Activated T-helper 17 cell treated with anti-CD3 and anti-CD28 coated beads, Interleukin-2, amount 50 U/mL, for 72 hours (primary cell): ENCODE results near the gene TOR2A. TPM values are rescaled to one million over a fixed set of nuclear protein-coding genes. Genes with fewer than 3 reads are reported as not detected.
"Not testable (repeated sequence)": the region's sequence is repeated elsewhere in the genome, so short reads cannot be mapped to it uniquely, and the experiment has no call there.

Experiments used
- ATAC-seq: fragments of 150-1000 bp; cut with Tn5 transposase; replicated peaks from 2 replicates; pipeline ENCODE4 v1.10.0; 2021; ENCODE audit warnings: mild to moderate bottlenecking, moderate library complexity
- H3K27ac Mint-ChIP-seq: one replicate; pipeline ENCODE4 v1.8.0; 2022; ENCODE audit warnings: mixed read lengths
- H3K27me3 Mint-ChIP-seq: one replicate; pipeline ENCODE4 v1.8.0; 2022; ENCODE audit warnings: mixed read lengths
- H3K36me3 Mint-ChIP-seq: one replicate; pipeline ENCODE4 v1.8.0; 2022; ENCODE audit warnings: low read depth, mild to moderate bottlenecking, mixed read lengths
- H3K4me1 Mint-ChIP-seq: one replicate; pipeline ENCODE4 v1.8.0; 2022; ENCODE audit warnings: mixed read lengths
- H3K4me3 Mint-ChIP-seq: one replicate; pipeline ENCODE4 v1.8.0; 2022; ENCODE audit warnings: mild to moderate bottlenecking, mixed read lengths
- H3K9me3 Mint-ChIP-seq: one replicate; pipeline ENCODE4 v1.8.0; 2022; ENCODE audit warnings: mixed read lengths
- total RNA-seq, 2 donors: library from RNA; stranded (reverse); gene quantifications; one replicate each; pipeline ENCODE4 v1.2.3, GENCODE V29; 2022

TOR2A gene
- 10 to 100 TPM in 1 of 2 donors, 1 to 10 TPM in 1; 8.5 to 15.7 TPM for total RNA-seq

DNA sequence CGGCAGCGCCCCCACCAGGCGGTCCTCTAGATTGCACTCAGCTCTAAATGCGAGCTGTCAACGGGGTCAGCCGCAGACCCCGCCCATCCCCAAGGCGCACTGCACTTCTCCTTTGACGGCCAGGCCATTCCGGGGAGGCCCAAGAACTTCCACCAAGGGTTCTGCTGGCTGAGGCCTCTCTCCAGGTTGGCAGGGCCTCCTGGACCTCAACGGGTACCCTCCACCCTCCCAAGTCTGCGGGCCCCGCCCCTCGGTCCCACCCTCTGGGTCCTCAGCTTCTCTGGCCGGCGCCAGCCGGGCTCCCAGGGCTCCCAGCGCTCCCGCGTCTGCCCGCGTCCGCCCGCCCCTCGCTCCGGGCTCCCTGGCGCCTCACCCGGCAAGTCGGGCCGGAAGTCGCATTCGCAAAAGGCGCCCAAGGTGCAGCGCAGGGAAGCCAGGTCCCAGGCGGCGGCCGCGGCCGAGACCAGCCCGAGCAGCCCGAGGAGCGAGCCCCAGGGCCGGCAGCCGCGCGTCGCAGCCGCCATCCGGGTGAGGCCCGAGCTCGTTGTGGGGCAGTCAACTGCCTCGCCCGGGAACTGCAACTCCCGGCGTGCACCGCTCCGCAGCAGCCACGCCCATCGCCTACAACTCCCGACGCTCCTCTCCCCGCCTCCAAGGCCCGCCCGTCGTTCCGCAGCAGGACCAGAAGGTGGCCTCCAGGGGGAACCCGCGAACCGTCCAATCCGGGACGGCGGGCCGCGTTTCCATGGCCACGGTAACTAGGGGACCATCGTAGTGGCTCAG is at the start of gene TOR2A:
Gene TOR2A (minus strand): TSS at position 548 of the 783 bp plus-strand sequence. CDS start 24 bp downstream, at position 524.
- peak within 1 kb of the TSS; percentile 92 for H3K27ac Mint-ChIP-seq
- ATAC-seq: peak; percentile 96
- peaks cover 5% of the 10 kb centered on the region for H3K4me1 Mint-ChIP-seq
- H3K9me3 Mint-ChIP-seq: no peaks in the 10 kb centered on the region
- no peaks in the 10 kb centered on the region for H3K27me3 Mint-ChIP-seq
- H3K4me3 Mint-ChIP-seq: peak within 1 kb of the TSS; percentile 80
- H3K36me3 Mint-ChIP-seq: peaks cover 18% of the 10 kb centered on the region

DNA sequence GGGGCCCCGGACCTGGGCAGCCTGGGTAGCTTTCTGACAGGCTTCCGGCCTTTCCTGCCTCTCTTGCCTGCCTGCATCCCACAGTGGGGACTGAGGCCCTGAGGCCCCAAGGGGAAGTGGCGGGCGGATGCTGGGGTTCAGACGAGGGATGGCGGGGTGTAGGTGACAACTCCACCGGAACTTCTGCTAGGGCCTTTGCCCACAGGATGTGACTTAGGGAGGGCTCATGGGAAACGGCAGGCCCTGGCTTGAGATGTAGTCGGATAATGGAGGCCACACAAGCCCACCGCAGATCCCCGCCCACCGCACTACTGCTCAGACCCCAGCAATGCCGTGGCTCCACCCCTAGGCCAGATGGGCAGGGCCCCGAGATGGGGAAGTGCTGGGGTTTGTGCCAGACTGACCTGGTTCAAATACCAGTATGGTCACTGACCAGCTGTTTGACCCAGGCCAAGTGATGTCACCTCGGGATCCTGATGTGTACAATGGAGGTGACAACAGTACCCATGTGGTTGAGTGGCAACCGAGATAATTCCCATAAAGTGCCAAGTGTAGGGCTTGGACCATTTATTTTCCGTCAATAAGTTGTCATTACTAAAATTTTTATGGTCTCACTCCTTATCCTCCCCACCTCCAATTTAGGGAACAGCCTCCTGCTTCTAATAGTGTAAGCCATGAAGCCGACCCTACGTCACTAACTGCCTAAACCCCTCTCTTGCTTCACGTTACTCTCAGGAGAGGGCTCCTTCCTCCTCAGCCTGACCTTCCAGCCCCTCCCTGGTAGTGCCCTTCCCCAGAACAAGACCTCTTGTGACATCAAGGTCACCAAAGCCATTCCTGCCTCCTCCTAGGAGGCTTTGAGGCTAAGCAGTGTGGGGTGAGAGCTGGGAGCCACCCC is 48.3 kb upstream of the TOR2A start:
- Mint-ChIP-seq H3K4me3 (peak overlapping the region; percentile 85), H3K36me3 (peaks cover 27% of the 10 kb centered on the region), H3K27me3 (no peaks in the 10 kb centered on the region), H3K9me3 (no peaks in the 10 kb centered on the region), H3K27ac (peak overlapping the region; percentile 97), H3K4me1 (peaks cover 26% of the 10 kb centered on the region)
- peak; percentile 25 for ATAC-seq

DNA sequence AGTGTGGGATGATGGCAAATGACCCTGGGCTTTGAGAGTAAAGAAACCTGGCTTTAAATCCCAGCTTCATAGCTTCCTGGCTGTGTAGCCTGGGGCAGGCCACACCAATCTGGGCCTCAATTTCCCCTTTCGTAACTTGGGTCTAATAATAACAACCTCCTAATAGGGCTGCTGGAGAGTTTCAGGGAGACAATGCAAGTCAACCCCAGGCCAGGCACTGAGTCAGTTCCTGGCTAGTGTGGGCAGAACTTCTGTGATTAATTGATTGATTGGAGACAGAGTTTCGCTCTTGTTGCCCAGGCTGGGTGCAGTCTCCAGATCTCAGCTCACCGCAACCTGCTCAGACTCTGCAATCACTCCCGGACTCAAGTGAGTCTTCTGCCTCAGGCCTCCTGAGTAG is 46.7 kb upstream of the TOR2A start:
- peaks cover 18% of the 10 kb centered on the region for H3K4me1 Mint-ChIP-seq
- peak overlapping the region; percentile 85 for H3K4me3 Mint-ChIP-seq
- peaks cover 27% of the 10 kb centered on the region for H3K36me3 Mint-ChIP-seq

DNA sequence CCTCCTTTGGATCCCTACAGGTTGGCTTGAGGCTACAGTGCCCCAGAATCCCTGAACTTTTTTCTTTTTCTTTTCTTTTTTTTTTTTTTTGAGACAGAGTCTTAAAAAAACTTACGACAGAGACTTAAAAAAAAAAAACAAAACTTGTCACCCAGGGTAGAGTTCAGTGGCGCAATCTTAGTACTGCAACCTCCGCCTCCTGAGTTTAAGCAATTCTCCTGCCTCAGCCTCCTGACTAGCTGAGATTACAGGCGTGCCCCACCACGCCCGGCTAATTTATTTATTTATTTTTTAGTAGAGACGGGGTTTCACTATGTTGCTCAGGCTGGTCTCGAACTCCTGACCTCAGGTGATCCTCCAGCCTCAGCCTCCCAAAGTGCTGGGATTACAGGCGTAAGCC is 45.8 kb upstream of the TOR2A start:
- peak overlapping the region; percentile 99 for H3K27ac Mint-ChIP-seq
- not testable (repeated sequence) for H3K9me3 Mint-ChIP-seq, H3K27me3 Mint-ChIP-seq, H3K4me3 Mint-ChIP-seq, ATAC-seq
- H3K4me1 Mint-ChIP-seq: peaks cover 18% of the 10 kb centered on the region
- peaks cover 29% of the 10 kb centered on the region for H3K36me3 Mint-ChIP-seq

More for the DNA sequence above, 46.7 kb upstream of the TOR2A start:
- ATAC-seq: no peak
- Mint-ChIP-seq H3K9me3 (no peaks in the 10 kb centered on the region), H3K27ac (peak overlapping the region; percentile 66), H3K27me3 (no peaks in the 10 kb centered on the region)

DNA sequence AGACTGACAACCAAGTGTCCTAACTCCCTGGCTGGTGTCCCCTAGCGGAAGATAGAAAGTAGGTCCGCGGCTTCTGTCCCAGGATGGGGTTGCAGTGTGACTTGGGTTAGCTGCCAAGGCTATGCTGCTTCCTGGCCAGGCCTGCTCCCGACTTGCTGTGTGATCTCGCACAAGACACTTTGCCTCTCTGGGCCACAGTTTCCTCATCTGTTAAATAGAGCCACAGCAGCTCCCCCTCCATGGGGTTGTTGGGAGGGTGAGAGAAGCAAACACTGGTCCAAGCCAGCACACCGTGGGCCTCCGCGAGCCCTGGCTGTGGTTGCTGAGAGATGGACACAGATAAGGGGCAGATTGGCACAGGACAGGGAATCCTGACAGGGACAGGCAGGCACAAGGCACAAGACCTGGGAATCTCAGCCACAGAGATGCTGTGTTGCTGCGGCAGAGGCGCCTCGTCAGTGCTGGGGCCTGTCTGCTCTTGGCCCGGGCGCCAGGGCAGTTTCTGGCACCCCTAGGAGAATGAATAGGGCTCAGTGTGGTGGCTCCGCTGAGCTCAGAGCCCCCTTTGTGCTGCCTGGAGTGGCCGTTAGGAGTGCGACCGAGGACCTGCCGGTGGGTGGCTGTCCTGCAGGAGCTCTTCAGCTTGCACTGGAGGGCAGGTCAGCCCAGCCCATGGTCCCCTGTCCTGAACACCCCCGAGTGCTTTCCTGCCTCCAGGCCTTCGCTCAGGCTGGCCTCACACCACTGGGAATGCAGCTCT is 45.2 kb upstream of the TOR2A start:
- Mint-ChIP-seq H3K9me3 (no peaks in the 10 kb centered on the region), H3K4me3 (peak overlapping the region; percentile 100)

DNA sequence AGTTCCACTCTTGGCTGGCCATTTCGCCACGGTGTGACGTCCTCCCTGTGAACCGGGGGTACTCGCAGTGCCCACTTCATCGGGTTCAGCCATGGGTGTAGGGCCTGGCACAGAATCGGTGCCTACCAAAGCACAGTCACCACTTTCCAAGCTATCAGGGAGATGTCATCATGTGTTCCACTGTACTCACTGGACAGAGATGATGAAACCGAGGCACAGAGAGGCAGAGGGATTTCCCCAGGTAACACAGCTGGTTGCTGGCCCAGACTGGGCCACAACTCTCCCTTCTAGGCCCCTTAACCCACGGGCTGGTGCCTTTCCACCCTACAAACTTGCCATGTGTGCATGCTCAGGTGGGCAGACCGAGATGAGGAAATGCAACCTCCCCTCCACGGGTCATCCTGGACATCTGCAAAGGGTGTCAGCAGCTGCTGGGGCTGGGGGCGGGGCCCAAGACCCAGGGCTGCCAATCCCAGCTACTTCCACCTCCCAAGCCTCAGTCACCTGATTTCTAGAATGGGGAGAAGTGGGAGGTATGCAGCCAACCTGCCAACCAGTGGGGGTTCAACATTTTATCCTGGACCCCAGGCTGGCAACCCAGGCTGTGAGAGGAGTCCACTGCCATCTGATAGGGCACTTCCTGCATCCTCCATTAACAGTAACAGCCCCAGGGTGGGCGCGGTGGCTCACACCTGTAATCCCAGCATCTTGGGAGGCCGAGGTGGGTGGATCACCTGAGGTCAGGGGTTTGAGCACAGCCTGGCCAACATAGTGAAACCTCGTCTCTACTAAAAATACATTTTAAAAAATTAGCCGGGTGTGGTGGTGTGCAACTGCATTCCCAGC is 44.3 kb upstream of the TOR2A start:
- peak; percentile 82 for ATAC-seq
- peak overlapping the region; percentile 100 for H3K4me3 Mint-ChIP-seq
- no peaks in the 10 kb centered on the region for H3K9me3 Mint-ChIP-seq
- peak overlapping the region; percentile 99 for H3K27ac Mint-ChIP-seq
- peaks cover 37% of the 10 kb centered on the region for H3K36me3 Mint-ChIP-seq
- no peaks in the 10 kb centered on the region for H3K27me3 Mint-ChIP-seq
- H3K4me1 Mint-ChIP-seq: peaks cover 18% of the 10 kb centered on the region

More for the DNA sequence above, 45.2 kb upstream of the TOR2A start:
- no peak for ATAC-seq
- Mint-ChIP-seq H3K27ac (peak overlapping the region; percentile 99), H3K36me3 (peaks cover 29% of the 10 kb centered on the region), H3K27me3 (no peaks in the 10 kb centered on the region), H3K4me1 (peaks cover 18% of the 10 kb centered on the region)

DNA sequence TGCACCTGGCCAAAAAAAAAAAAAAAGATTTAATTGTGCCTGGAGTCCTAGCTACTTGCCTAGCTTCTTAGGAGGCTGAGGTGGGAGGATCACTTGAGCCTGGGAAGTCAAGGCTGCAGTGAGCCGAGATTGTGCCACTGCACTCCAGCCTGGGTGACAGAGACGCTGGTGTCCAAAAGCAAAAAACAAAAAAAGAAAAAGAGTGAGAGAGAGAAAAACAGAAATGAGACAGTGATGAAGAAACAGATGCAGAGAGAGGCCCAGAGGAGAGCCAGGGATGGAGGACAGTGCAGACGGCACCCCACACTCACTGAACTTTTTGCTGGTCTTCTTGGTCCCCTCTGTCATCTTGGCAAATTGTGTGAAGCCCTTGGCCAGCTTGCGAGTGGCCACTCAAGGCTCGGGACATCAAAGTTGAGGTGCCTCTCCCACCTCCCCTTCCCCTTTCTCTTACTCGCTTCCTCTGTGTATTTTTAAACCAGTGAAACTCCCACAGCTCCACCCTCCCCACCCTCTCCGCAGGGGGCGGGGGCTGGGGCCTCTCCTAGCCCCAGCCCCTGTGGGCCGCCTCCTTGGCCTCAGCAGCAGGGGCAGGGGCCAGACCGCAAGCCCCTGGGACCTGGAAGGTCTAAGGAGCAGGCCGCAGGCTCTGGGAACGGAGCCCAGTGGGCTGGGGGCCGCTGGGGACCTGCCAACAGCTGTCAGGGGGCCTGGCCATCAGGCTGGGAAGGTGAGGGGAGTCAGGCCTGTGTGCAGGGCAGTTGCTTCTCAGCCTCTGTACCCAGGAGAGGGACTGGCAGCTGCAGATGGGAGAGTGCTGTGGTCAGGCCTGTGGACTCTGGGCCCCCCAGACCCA is 43.4 kb upstream of the TOR2A start, which contains the start of gene SH2D3C:
Gene SH2D3C (minus strand): TSS at position 387 of the 856 bp plus-strand sequence. CDS start 39 bp downstream, at position 348.
- Mint-ChIP-seq H3K36me3 (peaks cover 46% of the 10 kb centered on the region), H3K27me3 (no peaks in the 10 kb centered on the region), H3K9me3 (no peaks in the 10 kb centered on the region), H3K4me1 (peaks cover 10% of the 10 kb centered on the region), H3K4me3 (peak within 1 kb of the TSS; percentile 100), H3K27ac (peak within 1 kb of the TSS; percentile 99)
- ATAC-seq: peak; percentile 46

DNA sequence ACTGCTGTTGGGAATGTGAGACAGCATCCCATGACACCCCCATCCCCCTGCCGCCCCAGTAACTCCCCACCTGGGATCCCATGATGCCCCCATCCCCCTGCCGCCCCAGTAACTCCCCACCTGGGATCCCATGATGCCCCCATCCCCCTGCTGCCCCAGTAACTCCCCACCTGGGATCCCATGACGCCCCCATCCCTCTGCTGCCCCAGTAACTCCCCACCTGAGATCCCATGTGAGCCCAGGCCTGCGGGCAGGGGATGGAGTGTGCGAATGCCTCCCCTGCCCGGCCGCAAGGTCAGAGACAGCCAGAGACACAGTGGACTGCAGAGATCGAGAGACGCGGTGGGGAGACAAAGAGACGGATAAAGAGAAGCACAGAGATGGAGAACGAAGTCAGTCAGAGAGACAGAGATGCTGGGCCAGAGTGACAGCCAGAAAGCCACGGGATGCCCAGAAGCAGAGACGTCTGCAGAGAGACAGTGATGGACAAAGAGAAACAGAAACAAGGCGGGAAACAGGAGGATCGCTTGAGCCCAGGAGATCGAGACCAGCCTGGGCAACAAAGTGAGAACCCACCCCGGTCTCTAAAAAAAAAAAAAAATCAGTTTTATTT is 42.4 kb upstream of the TOR2A start:
- H3K27me3 Mint-ChIP-seq: no peaks in the 10 kb centered on the region
- H3K9me3 Mint-ChIP-seq: no peaks in the 10 kb centered on the region
- H3K36me3 Mint-ChIP-seq: peaks cover 56% of the 10 kb centered on the region
- ATAC-seq: no peak
- H3K4me3 Mint-ChIP-seq: peak overlapping the region; percentile 100
- H3K4me1 Mint-ChIP-seq: no peaks in the 10 kb centered on the region
- peak overlapping the region; percentile 99 for H3K27ac Mint-ChIP-seq

DNA sequence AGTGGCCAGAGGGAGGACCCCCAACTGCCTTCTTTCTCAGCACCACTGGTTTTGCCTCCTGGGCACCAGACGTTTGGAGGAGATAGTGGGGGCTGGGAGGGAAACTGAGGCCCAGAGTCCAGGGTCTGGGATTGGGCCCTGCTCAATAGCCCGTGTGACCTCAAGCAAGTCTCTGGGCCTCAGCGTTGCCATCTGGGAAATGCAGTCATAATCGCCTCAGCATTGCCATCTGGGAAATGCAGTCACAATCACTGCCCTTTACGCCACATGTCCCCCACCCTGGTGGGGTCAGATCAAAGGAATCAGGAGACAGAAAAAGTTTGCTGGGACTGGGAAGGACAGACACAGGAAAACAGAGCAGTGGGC is 41.8 kb upstream of the TOR2A start:
- Mint-ChIP-seq H3K27ac (peak overlapping the region; percentile 99), H3K9me3 (no peaks in the 10 kb centered on the region), H3K4me3 (peak overlapping the region; percentile 100), H3K4me1 (no peaks in the 10 kb centered on the region), H3K36me3 (peaks cover 60% of the 10 kb centered on the region), H3K27me3 (no peaks in the 10 kb centered on the region)
- no peak for ATAC-seq

DNA sequence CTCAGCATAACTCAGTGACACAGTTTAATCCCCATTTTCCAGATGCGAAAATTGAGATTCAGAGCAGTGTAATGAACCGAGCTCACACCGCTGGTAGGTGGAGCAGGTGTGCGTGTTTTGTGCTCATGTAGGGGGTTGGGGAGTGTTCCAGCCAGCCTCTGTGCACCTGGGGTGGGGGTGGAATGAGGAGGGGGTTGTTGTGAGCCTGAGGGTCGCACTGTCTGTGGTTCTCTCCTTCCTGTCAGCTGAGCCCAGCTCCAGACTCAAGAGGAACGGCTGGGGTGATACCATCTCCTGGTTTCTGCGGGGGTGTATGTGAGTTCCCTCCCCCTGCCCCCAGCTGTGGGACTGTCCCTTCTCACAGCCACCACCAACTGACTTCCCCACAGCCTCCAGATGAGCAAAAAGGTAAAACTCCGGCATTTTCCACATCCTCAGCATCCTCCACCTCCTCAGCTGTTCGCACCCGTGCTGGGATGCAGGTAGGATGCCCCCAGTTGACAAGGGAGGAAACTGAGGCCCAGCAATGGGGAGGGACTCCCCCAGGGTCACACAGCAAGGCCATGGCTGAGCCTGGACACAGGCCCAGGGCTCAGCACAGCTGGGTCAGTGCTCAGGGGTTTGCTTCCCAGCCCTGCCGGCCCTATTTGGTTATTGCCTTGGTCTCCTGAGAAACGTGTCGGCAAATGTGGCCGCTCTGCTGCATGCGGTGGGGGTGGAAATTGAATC is 41.3 kb upstream of the TOR2A start:
- peaks cover 65% of the 10 kb centered on the region for H3K36me3 Mint-ChIP-seq
- H3K27me3 Mint-ChIP-seq: no peaks in the 10 kb centered on the region
- H3K4me3 Mint-ChIP-seq: peak overlapping the region; percentile 100
- ATAC-seq: peak; percentile 37
- peak overlapping the region; percentile 99 for H3K27ac Mint-ChIP-seq
- no peaks in the 10 kb centered on the region for H3K4me1 Mint-ChIP-seq
- H3K9me3 Mint-ChIP-seq: no peaks in the 10 kb centered on the region

DNA sequence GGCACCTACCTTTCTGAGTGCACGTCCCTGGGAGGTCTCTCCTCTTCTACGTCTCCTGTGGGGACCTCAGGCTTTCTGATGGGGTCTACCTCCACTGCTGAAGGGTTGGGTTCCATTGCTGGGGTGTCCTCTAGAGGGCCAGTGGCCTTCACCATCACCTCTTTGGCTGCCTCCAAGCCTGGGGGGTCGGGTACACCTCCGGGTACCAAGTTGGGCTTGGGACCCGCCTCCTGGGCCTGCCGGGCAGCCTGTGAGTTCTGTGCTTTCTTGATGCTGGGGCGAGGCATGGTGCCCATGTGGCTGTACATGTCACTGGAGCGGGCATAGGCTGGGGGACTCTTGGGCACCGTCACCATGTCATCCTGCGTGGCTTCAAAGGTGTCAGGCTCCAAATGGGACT is 38.9 kb upstream of the TOR2A start:
- Mint-ChIP-seq H3K9me3 (no peaks in the 10 kb centered on the region), H3K27ac (peak overlapping the region; percentile 25), H3K36me3 (peaks cover 84% of the 10 kb centered on the region), H3K4me3 (peak overlapping the region; percentile 43), H3K27me3 (no peaks in the 10 kb centered on the region), H3K4me1 (peaks cover 12% of the 10 kb centered on the region)
- ATAC-seq: no peak

DNA sequence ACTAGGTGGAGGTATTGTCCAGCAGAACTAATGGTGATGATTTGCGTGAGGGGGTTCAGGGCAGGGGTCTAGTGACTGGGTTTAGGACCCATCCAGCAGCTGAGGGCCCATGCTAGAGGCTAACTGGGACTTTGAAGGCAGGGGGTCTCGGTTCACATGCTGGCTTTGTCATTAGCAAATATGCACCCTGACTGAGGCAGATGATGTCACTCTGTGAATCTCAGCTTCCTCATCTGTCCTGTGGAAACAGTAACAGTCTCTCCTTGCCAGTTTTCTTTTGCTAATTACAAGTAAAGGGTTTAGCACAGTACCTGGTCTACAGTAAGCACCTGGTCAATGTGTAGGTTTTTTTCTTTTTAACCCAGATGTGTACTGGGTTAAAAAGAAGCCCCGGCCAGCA is 38.2 kb upstream of the TOR2A start:
- H3K27ac Mint-ChIP-seq: no peak overlapping the region
- no peak for ATAC-seq
- H3K27me3 Mint-ChIP-seq: no peaks in the 10 kb centered on the region
- peaks cover 19% of the 10 kb centered on the region for H3K4me1 Mint-ChIP-seq
- no peaks in the 10 kb centered on the region for H3K9me3 Mint-ChIP-seq
- H3K36me3 Mint-ChIP-seq: peaks cover 85% of the 10 kb centered on the region
- H3K4me3 Mint-ChIP-seq: no peak overlapping the region
